Inflammatory macrophage treated with lipopolysaccharide for 4 hours (primary cell): ENCODE measurements around the gene FIBP.
"Not testable (repeated sequence)": the region's sequence is repeated elsewhere in the genome, so short reads cannot be mapped to it uniquely, and the experiment has no call there.

Source experiments
- DNase-seq: peaks from one replicate; pipeline ENCODE4 v3.0.0-alpha.2; 2020

FIBP gene

GRCh38 chr11:65857853-65858680 is 30.2 kb downstream of the FIBP start, which contains the start of gene CFL1:
TSS of gene CFL1 (minus strand) at chr11:65858180. CDS start at chr11:65858099, 81 bp downstream.
- peak; percentile 99 for DNase-seq

GRCh38 chr11:65857500-65857852 is 30.8 kb downstream of the FIBP start:
- DNase-seq = peak; percentile 11

GRCh38 chr11:65856689-65857499 is 31.4 kb downstream of the FIBP start:
- DNase-seq = peak; percentile 89

GRCh38 chr11:65855927-65856363 is 32.3 kb downstream of the FIBP start:
- DNase-seq = no peak

- DNase-seq = no peak
Measured at GRCh38 chr11:65854852-65855837, 33.1 kb downstream of the FIBP start.

- DNase-seq = no peak
Measured at GRCh38 chr11:65854161-65854592, 34.1 kb downstream of the FIBP start.

GRCh38 chr11:65853246-65853979 is 34.9 kb downstream of the FIBP start:
- DNase-seq = no peak

- DNase-seq = no peak
Measured at GRCh38 chr11:65852508-65853245, 35.6 kb downstream of the FIBP start.

GRCh38 chr11:65851811-65852507 is 36.3 kb downstream of the FIBP start:
- DNase-seq = no peak

- DNase-seq = peak; percentile 19
Measured at GRCh38 chr11:65851083-65851579, 37.1 kb downstream of the FIBP start.

- DNase-seq = no peak
Measured at GRCh38 chr11:65850217-65851082, 37.8 kb downstream of the FIBP start.

GRCh38 chr11:65849771-65850216 is 38.5 kb downstream of the FIBP start:
- DNase-seq = no peak

GRCh38 chr11:65849366-65849765 is 38.9 kb downstream of the FIBP start:
- DNase-seq = no peak

GRCh38 chr11:65848693-65849092 is 39.6 kb downstream of the FIBP start:
- not testable (repeated sequence) for DNase-seq

- no peak for DNase-seq
Measured at GRCh38 chr11:65847746-65848145, 40.5 kb downstream of the FIBP start.

GRCh38 chr11:65844231-65844872 is 43.9 kb downstream of the FIBP start:
- no peak for DNase-seq

GRCh38 chr11:65843811-65844210 is 44.5 kb downstream of the FIBP start:
- no peak for DNase-seq

- DNase-seq = no peak
Measured at GRCh38 chr11:65842144-65842543, 46.1 kb downstream of the FIBP start.

GRCh38 chr11:65834202-65834601 is 54.1 kb downstream of the FIBP start:
- DNase-seq = no peak
